GM12878 (cell line): ENCODE results near the gene LARP4. TPM values are rescaled to one million over a fixed set of nuclear protein-coding genes. Genes with fewer than 3 reads are reported as not detected.

Experiments used
- ATAC-seq: fragments of 200-7000 bp; cut with Tn5 transposase; 3 replicates; pipeline ENCODE4 v1.9.1; 2020; ENCODE audit warnings: mild to moderate bottlenecking, moderate library complexity
- BruUV-seq: library from RNA; stranded (reverse); fragments of 400-500 nt; replicated peaks from 2 replicates; lab custom pipeline; 2021; lab: Mats Ljungman, UMichigan
- CTCF ChIA-PET: fragments of 300-600 bp; sonication (Branson Sonifier 250); formaldehyde crosslinking; extraction: SDS; loops from one replicate; lab custom pipeline; 2021; ENCODE audit warnings: inconsistent platforms; lab: Yijun Ruan, JAX
- POLR2A ChIA-PET: fragments of 350-600 bp; formaldehyde crosslinking; extraction: SDS; loops from one replicate; lab custom pipeline; 2021; ENCODE audit warnings: inconsistent platforms; lab: Charles Lee
- RAD21 ChIA-PET: fragments of 300-600 bp; sonication (Branson Sonifier 250); formaldehyde crosslinking; loops from one replicate; lab custom pipeline; 2023; ENCODE audit warnings: antibody characterized with exemption; ENCODE audit not compliant: unreplicated experiment; lab: Charles Lee
- SMC1A ChIA-PET: fragments of 300-600 bp; sonication (Branson Sonifier 250); formaldehyde crosslinking; loops from one replicate; lab custom pipeline; 2023; ENCODE audit not compliant: unreplicated experiment, uncharacterized antibody; lab: Charles Lee
- DNase-seq: peaks from one replicate; pipeline ENCODE4 v3.0.0-alpha.2; 2011; ENCODE audit warnings: low read depth, low spot score
- FAIRE-seq: peaks from 3 replicates; lab custom pipeline; 2011; peaks lifted over from hg19 to GRCh38; lab: Jason Lieb, UNC
- H2AFZ ChIP-seq: 2 replicates; pipeline ENCODE4 v1.6.0; 2011; ENCODE audit warnings: low read depth, low read length, control low read depth; ENCODE audit not compliant: control insufficient read depth
- H3K27ac ChIP-seq: 2 replicates; pipeline ENCODE4 v1.5.1; 2011; ENCODE audit warnings: control low read depth; ENCODE audit not compliant: control insufficient read depth, insufficient read depth
- H3K27me3 ChIP-seq, 2 experiments: replicated peaks in 1 of 2; 2 replicates each; pipeline versions ENCODE4 v1.6.0 to v1.6.1; 2011; ENCODE audit warnings: low read length in 1 of 2; ENCODE audit not compliant: control insufficient read depth in 2 of 2, insufficient read depth in 2 of 2
- H3K36me3 ChIP-seq, 2 experiments: 2 replicates each; pipeline ENCODE4 v1.5.1; 2011; ENCODE audit warnings: low read length in 1 of 2; ENCODE audit not compliant: control insufficient read depth in 2 of 2, insufficient read depth in 2 of 2
- H3K4me1 ChIP-seq: 2 replicates; pipeline ENCODE4 v1.6.1; 2011; ENCODE audit warnings: mild to moderate bottlenecking, low read length, moderate library complexity, mixed read lengths; ENCODE audit not compliant: control insufficient read depth, insufficient read depth
- H3K4me2 ChIP-seq: 2 replicates; pipeline ENCODE4 v1.6.0; 2011; ENCODE audit warnings: control low read depth; ENCODE audit not compliant: control insufficient read depth, insufficient read depth
- H3K4me3 ChIP-seq: fragments of 200-600 bp; sonication (generic); 2 replicates; pipeline ENCODE4 v1.5.1; 2016
- H3K79me2 ChIP-seq: 2 replicates; pipeline ENCODE4 v1.6.0; 2011; ENCODE audit warnings: low read length; ENCODE audit not compliant: control insufficient read depth, insufficient read depth
- H3K9ac ChIP-seq: 2 replicates; pipeline ENCODE4 v1.8.0; 2011; ENCODE audit warnings: low read length, control low read depth, mixed read lengths; ENCODE audit not compliant: control insufficient read depth, insufficient read depth
- H3K9me3 ChIP-seq: replicated peaks from 3 replicates; pipeline ENCODE4 v1.5.1; 2011; ENCODE audit warnings: mild to moderate bottlenecking, low read length; ENCODE audit not compliant: control insufficient read depth, insufficient read depth
- H4K20me1 ChIP-seq: 2 replicates; pipeline ENCODE4 v1.6.0; 2011; ENCODE audit not compliant: control insufficient read depth, insufficient read depth
- FOXM1 ChIP-seq: IDR thresholded peaks from 2 replicates; pipeline ENCODE4 v1.6.1; 2012; ENCODE audit warnings: low read depth, mild to moderate bottlenecking, inconsistent platforms, low read length, moderate library complexity
- NFYA ChIP-seq: IDR thresholded peaks from 2 replicates; pipeline ENCODE4 v1.6.1; 2011; ENCODE audit warnings: low read depth, mild to moderate bottlenecking, low read length, improper control_type of control experiment, borderline replicate concordance
- POLR2A ChIP-seq: IDR thresholded peaks from 2 replicates; pipeline ENCODE4 v1.6.1; 2011; ENCODE audit warnings: low read depth, mild to moderate bottlenecking, low read length
- SPI1 ChIP-seq: IDR thresholded peaks from 2 replicates; pipeline ENCODE4 v1.6.1; 2011; ENCODE audit warnings: low read depth, mild to moderate bottlenecking, low read length, moderate library complexity, borderline replicate concordance; ENCODE audit not compliant: insufficient read depth
- SREBF2 ChIP-seq: IDR thresholded peaks from 2 replicates; pipeline ENCODE4 v1.6.1; 2012; ENCODE audit warnings: mild to moderate bottlenecking, low read length
- ZSCAN29 ChIP-seq: fragments of 450-650 bp; IDR thresholded peaks from 2 replicates; pipeline ENCODE4 v1.6.1; 2017; ENCODE audit warnings: mild to moderate bottlenecking, moderate library complexity
- WGBS: methylation state at CpG from one replicate; pipeline ENCODE4 v1.1.6; 2016; ENCODE audit warnings: low lambda C conversion rate; ENCODE audit not compliant: insufficient replicate concordance, insufficient coverage; ENCODE audit errors: missing lambda C conversion rate; 5-methylcytosine and 5-hydroxymethylcytosine counted together
- in situ Hi-C: fragments of 300-500 bp; cut with MboI; formaldehyde crosslinking; loops from 9 replicates; pipeline ENCODE4 v1.14.3; 2018; ENCODE audit warnings: mixed read lengths
- intact Hi-C: fragments of 100-400 bp; cut with micrococcal nuclease; formaldehyde crosslinking; loops from one replicate; pipeline ENCODE4 v1.14.2; 2022; ENCODE audit not compliant: unreplicated experiment
- polyA plus RNA-seq, 11 experiments: library from polyadenylated mRNA; depleted of rRNA in 4 of 11; unstranded in 6 of 11; stranded (reverse) in 5 of 11; fragments of >200 nt; fragmentation: Nextera tagmentation in 4 of 11; fragmentation: Illumina TruSeq in 1 of 11; extraction: Ambion mirVana in 4 of 11; extraction: Trizol in 1 of 11; gene quantifications; 1 replicate in 1 of 11; 2 replicates in 10 of 11; pipeline versions ENCODE4 v1.2.1 to v1.2.3, GENCODE V29; 2011 to 2016; ENCODE audit warnings: inconsistent platforms in 2 of 11, missing spikeins in 2 of 11, low read depth in 1 of 11
- total RNA-seq, 4 experiments: library from RNA; depleted of rRNA in 3 of 4; stranded (reverse); fragments of >200 nt in 3 of 4; fragmentation: Illumina TruSeq in 1 of 4; extraction: Trizol in 1 of 4; gene quantifications; 2 replicates each; pipeline versions ENCODE4 v1.2.1 to v1.2.3, GENCODE V29; 2013 to 2021
- TF ChIP-seq, protein P1 (sequence below): fragments of 450-650 bp; IDR thresholded peaks from 2 replicates; pipeline ENCODE4 v1.6.1; 2016; ENCODE audit warnings: mild to moderate bottlenecking
- TF ChIP-seq, protein P2 (sequence below): fragments of 450-650 bp; IDR thresholded peaks from 2 replicates; pipeline ENCODE4 v1.6.1; 2017; ENCODE audit warnings: borderline replicate concordance

The LARP4 gene
- total and polyA plus RNA-seq, 10 of the 15 experiments (the other 5 are each of a cell fraction or from before 2014, with no cell fraction given) = 24.1 to 72.6 (median 35.6) TPM

DNA sequence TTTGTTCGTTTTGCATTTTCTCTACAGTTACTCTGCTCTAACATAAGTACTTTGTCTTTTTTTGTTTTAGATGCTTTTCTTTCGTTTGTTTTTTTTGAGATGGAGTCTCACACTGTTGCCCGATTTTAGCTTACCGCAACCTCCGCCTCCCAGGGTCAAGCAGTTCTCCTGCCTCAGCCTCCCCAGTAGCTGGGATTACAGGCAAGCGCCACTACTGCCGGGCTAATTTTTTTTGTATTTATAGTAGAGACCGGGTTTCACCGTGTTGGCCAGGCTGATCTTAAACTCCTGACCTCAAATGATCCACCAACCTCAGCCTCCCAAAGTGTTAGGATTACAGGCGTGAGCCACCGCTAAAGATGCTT, 106.8 kb downstream of the LARP4 start:
- H3K4me1 ChIP-seq = peaks cover 22% of the 10 kb centered on the region
- intact Hi-C loops = loop anchor here (5.0 kb wide), 1 partner anchor 35 kb away; no protein-coding TSS in a partner anchor

More for the DNA sequence above, 106.8 kb downstream of the LARP4 start:
- POLR2A ChIA-PET = interaction anchor here (0.8 to 6.4 kb wide), 10 partner anchors 9 to 396 kb away, joined by 3 to 58 read pairs (median 6); partner anchors contain the start of gene COX14
- in situ Hi-C loops = loop anchor here (5.0 kb wide), 1 partner anchor 130 kb away; no protein-coding TSS in a partner anchor
- no peak for DNase-seq
- Histone ChIP-seq H3K79me2 (peaks cover 72% of the 10 kb centered on the region), H3K36me3 (no peaks in the 10 kb centered on the region), H4K20me1 (no peaks in the 10 kb centered on the region), H3K27ac (no peak overlapping the region), H3K4me2 (peak overlapping the region; percentile 88)
- no TSS peak for BruUV-seq
- TF ChIP-seq SPI1 (no peak), ZSCAN29 (no peak), SREBF2 (no peak), POLR2A (no peak), FOXM1 (no peak), NFYA (no peak)
- TF ChIP-seq, protein P1, sequence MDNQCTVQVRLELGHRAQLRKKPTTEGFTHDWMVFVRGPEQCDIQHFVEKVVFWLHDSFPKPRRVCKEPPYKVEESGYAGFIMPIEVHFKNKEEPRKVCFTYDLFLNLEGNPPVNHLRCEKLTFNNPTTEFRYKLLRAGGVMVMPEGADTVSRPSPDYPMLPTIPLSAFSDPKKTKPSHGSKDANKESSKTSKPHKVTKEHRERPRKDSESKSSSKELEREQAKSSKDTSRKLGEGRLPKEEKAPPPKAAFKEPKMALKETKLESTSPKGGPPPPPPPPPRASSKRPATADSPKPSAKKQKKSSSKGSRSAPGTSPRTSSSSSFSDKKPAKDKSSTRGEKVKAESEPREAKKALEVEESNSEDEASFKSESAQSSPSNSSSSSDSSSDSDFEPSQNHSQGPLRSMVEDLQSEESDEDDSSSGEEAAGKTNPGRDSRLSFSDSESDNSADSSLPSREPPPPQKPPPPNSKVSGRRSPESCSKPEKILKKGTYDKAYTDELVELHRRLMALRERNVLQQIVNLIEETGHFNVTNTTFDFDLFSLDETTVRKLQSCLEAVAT = peak; percentile 89
- TF ChIP-seq, protein P2, sequence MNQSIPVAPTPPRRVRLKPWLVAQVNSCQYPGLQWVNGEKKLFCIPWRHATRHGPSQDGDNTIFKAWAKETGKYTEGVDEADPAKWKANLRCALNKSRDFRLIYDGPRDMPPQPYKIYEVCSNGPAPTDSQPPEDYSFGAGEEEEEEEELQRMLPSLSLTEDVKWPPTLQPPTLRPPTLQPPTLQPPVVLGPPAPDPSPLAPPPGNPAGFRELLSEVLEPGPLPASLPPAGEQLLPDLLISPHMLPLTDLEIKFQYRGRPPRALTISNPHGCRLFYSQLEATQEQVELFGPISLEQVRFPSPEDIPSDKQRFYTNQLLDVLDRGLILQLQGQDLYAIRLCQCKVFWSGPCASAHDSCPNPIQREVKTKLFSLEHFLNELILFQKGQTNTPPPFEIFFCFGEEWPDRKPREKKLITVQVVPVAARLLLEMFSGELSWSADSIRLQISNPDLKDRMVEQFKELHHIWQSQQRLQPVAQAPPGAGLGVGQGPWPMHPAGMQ = no peak
- TF ChIP-seq, all 136 proteins: peak for 1
- no peak for ATAC-seq
- WGBS = 75% methylated on average over 11 of the region's 11 CpGs
- CTCF ChIA-PET = interaction anchor here (0.9 to 8.7 kb wide), 18 partner anchors 11 to 296 kb away, joined by 3 to 181 read pairs (median 5); no protein-coding TSS in a partner anchor
- SMC1A ChIA-PET = interaction anchor here (0.7 to 12.5 kb wide), 25 partner anchors 8 to 258 kb away, joined by 3 to 227 read pairs (median 15); no protein-coding TSS in a partner anchor
- RAD21 ChIA-PET = interaction anchor here (1.0 to 8.6 kb wide), 19 partner anchors 8 to 257 kb away, joined by 3 to 179 read pairs (median 14); partner anchors contain the start of gene ATF1
- Histone ChIP-seq H3K9me3 (no peaks in the 10 kb centered on the region), H3K4me3 (peak overlapping the region; percentile 96), H2AFZ (no peak overlapping the region), H3K9ac (peak overlapping the region; percentile 95; the same call in 1 of the 2 replicates), H3K27me3 (no peaks in the 10 kb centered on the region)
- no peak for FAIRE-seq
